ENCODE measurements around the gene HTR6. TPM values are rescaled to one million over a fixed set of nuclear protein-coding genes. Genes with fewer than 3 reads are reported as not detected.

The HTR6 gene
- total RNA-seq, 6 experiments from 2014 or later: not detected

DNA sequence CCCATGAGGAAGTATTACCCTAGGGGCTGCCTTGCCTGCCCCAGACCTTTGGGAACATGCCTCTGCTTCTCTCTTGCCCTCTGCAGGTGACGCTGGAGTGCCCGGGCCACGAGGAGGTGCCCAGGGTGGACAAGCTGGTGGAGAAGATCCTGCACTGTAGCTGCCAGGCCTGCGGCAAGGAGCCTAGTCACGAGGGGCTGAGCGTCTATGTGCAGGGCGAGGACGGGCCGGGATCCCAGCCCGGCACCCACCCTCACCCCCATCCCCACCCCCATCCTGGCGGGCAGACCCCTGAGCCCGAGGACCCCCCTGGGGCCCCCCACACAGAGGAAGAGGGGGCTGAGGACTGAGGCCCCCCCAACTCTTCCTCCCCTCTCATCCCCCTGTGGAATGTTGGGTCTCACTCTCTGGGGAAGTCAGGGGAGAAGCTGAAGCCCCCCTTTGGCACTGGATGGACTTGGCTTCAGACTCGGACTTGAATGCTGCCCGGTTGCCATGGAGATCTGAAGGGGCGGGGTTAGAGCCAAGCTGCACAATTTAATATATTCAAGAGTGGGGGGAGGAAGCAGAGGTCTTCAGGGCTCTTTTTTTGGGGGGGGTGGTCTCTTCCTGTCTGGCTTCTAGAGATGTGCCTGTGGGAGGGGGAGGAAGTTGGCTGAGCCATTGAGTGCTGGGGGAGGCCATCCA, 7.8 kb upstream of the HTR6 start:
- peaks cover 0 to 3% (median 0%) of the 10 kb centered on the region in 4 donors for H3K4me1 ChIP-seq
- no peak for DNase-seq

DNA sequence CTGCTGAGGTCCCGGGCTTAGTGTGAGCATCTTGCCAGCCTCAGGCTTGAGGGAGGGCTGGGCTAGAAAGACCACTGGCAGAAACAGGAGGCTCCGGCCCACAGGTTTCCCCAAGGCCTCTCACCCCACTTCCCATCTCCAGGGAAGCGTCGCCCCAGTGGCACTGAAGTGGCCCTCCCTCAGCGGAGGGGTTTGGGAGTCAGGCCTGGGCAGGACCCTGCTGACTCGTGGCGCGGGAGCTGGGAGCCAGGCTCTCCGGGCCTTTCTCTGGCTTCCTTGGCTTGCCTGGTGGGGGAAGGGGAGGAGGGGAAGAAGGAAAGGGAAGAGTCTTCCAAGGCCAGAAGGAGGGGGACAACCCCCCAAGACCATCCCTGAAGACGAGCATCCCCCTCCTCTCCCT, 7.2 kb upstream of the HTR6 start:
- TF ChIP-seq, protein P1, sequence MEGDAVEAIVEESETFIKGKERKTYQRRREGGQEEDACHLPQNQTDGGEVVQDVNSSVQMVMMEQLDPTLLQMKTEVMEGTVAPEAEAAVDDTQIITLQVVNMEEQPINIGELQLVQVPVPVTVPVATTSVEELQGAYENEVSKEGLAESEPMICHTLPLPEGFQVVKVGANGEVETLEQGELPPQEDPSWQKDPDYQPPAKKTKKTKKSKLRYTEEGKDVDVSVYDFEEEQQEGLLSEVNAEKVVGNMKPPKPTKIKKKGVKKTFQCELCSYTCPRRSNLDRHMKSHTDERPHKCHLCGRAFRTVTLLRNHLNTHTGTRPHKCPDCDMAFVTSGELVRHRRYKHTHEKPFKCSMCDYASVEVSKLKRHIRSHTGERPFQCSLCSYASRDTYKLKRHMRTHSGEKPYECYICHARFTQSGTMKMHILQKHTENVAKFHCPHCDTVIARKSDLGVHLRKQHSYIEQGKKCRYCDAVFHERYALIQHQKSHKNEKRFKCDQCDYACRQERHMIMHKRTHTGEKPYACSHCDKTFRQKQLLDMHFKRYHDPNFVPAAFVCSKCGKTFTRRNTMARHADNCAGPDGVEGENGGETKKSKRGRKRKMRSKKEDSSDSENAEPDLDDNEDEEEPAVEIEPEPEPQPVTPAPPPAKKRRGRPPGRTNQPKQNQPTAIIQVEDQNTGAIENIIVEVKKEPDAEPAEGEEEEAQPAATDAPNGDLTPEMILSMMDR (IDR thresholded peaks at IDR 0.05): no peak
- TF ChIP-seq POLR2A (IDR thresholded peaks at IDR 0.05): no peak
- H3K27me3 ChIP-seq: no peaks in the 10 kb centered on the region
- no peaks in the 10 kb centered on the region for H3K36me3 ChIP-seq
- intact Hi-C loops (cut with DNase I): loop anchor here (10.0 kb wide), 2 partner anchors 273 to 313 kb away; no protein-coding TSS in a partner anchor
- 80% methylated on average over 4 of the region's 10 CpGs for WGBS (ENCODE audit: insufficient coverage, low coverage, low lambda C conversion rate, missing lambda C conversion rate)
- peaks cover 0 to 3% (median 0%) of the 10 kb centered on the region in 4 donors for H3K4me1 ChIP-seq
- DNase-seq (no peak), ATAC-seq (no peak)
- H3K27ac ChIP-seq: no peak overlapping the region
- no peak overlapping the region for H3K4me3 ChIP-seq
- H3K9me3 ChIP-seq: no peaks in the 10 kb centered on the region

More for the DNA sequence above, 7.8 kb upstream of the HTR6 start:
- Histone ChIP-seq H3K27me3 (no peaks in the 10 kb centered on the region), H3K36me3 (no peaks in the 10 kb centered on the region), H3K27ac (no peak overlapping the region), H3K4me3 (no peak overlapping the region), H3K9me3 (no peaks in the 10 kb centered on the region)
- intact Hi-C loops (cut with DNase I): loop anchor here (10.0 kb wide), 2 partner anchors 272 to 312 kb away; no protein-coding TSS in a partner anchor
- no peak for TF ChIP-seq POLR2A (IDR thresholded peaks at IDR 0.05)
- TF ChIP-seq, protein P1 (IDR thresholded peaks at IDR 0.05): no peak
- no peak for ATAC-seq
- WGBS (ENCODE audit: insufficient coverage, low coverage, low lambda C conversion rate, missing lambda C conversion rate): 20% methylated on average over 1 of the region's 15 CpGs

DNA sequence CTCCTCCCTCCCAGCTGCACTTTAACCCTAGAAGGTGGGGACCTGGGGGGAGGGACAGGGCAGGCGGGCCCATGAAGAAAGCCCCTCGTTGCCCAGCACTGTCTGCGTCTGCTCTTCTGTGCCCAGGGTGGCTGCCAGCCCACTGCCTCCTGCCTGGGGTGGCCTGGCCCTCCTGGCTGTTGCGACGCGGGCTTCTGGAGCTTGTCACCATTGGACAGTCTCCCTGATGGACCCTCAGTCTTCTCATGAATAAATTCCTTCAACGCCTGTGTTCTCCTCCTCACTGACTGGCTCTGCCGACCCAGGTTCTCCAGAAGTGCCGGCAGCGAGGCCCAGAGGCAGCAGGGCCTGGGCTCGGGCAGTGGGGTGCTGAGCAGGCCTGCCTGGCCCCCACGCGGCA, 6.5 kb upstream of the HTR6 start:
- H3K4me3 ChIP-seq: no peak overlapping the region
- DNase-seq (no peak), ATAC-seq (no peak)
- no peaks in the 10 kb centered on the region for H3K27me3 ChIP-seq
- no peaks in the 10 kb centered on the region for H3K9me3 ChIP-seq
- no peak for TF ChIP-seq POLR2A (IDR thresholded peaks at IDR 0.05)
- TF ChIP-seq, protein P1 (IDR thresholded peaks at IDR 0.05): no peak
- WGBS (ENCODE audit: insufficient coverage, low coverage, low lambda C conversion rate, missing lambda C conversion rate): no CpG with 5 or more reads among the region's 13 CpGs
- intact Hi-C loops (cut with DNase I): loop anchor here (10.0 kb wide), 2 partner anchors 273 to 313 kb away; no protein-coding TSS in a partner anchor
- H3K4me1 ChIP-seq: peaks cover 0 to 3% (median 0%) of the 10 kb centered on the region in 4 donors
- H3K36me3 ChIP-seq: no peaks in the 10 kb centered on the region
- H3K27ac ChIP-seq: no peak overlapping the region

DNA sequence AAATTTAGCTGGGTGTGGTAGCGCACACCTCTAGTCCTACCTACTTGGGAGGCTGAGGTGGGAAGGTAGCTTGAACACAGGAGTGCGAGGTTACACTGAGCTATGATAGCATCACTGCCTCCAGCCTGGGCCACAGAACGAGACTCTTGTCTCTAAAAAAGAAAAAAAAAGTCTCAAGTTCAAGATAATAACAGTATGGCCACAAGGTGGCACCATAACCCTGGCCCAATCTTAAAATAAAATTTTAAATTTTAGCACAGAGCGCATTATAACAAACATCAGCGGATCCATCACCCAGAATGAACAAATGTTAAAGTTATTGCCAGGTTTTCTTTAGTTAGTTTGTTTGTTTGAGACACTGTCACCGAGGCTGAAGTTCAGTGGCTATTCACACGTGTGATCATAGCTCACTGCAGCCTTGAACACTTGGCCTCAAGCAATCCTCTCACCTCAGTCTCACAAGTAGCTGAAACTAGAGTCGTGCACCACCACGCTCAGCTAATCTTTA, 2.9 kb upstream of the HTR6 start:
- intact Hi-C loops (cut with DNase I): no loop called here
- no peak overlapping the region for H3K4me3 ChIP-seq
- 14% methylated on average over 8 of the region's 9 CpGs for WGBS (ENCODE audit: insufficient coverage, low coverage, low lambda C conversion rate, missing lambda C conversion rate)
- TF ChIP-seq POLR2A (IDR thresholded peaks at IDR 0.05): no peak
- TF ChIP-seq, protein P1 (IDR thresholded peaks at IDR 0.05): peak; percentile 49 to 78 (median 76)
- DNase-seq: no peak
- peaks cover 0 to 7% (median 0%) of the 10 kb centered on the region in 4 donors for H3K4me1 ChIP-seq
- peaks cover 3 to 11% of the 10 kb centered on the region in 2 donors for H3K27me3 ChIP-seq
- H3K36me3 ChIP-seq: no peaks in the 10 kb centered on the region
- H3K9me3 ChIP-seq: no peaks in the 10 kb centered on the region
- H3K27ac ChIP-seq: no peak overlapping the region
- peak in 3 of 4 donors; percentile 21 to 33 (median 33) for ATAC-seq
